ENCODE data around the gene ESRRA. TPM values are rescaled to one million over a fixed set of nuclear protein-coding genes. Genes with fewer than 3 reads are reported as not detected.
A peak's percentile ranks its signal among the peaks of the same experiment; 100 is the strongest.

The ESRRA gene
- total and polyA plus RNA-seq, 9 of the 15 experiments (the other 6 are each of a cell fraction or from before 2014, with no cell fraction given): 0.27 to 89.7 (median 23.7) TPM

- TF ChIP-seq XRCC5 (IDR thresholded peaks at IDR 0.05; ENCODE audit: low read depth, low read length) (peak; percentile 87; the same call in 1 of the 2 replicates), FOXM1 (IDR thresholded peaks at IDR 0.05; ENCODE audit: low read depth) (no peak), FOXM1 (CRISPR knock-in tag; IDR thresholded peaks at IDR 0.05; ENCODE audit: low read depth) (no peak), HNRNPUL1 (IDR thresholded peaks at IDR 0.05; ENCODE audit: low read length) (no peak), ZNF23 (CRISPR knock-in tag; IDR thresholded peaks at IDR 0.05) (no peak), ZZZ3 (IDR thresholded peaks at IDR 0.05) (no peak), SAFB2 (IDR thresholded peaks at IDR 0.05; ENCODE audit: borderline replicate concordance, low read depth, low read length, severe bottlenecking) (no peak), RBBP5 (IDR thresholded peaks at IDR 0.05; ENCODE audit: borderline replicate concordance, insufficient read depth, low read length, poor library complexity, severe bottlenecking) (peak; percentile 55), POLR2G (IDR thresholded peaks at IDR 0.05; ENCODE audit: low read depth, low read length) (peak; percentile 75), TAF15 (IDR thresholded peaks at IDR 0.05; ENCODE audit: low read depth, low read length) (no peak), ZSCAN29 (IDR thresholded peaks at IDR 0.05) (no peak), CBX5 (IDR thresholded peaks at IDR 0.05; ENCODE audit: borderline replicate concordance, low read depth) (no peak)
- TF ChIP-seq, protein P1, sequence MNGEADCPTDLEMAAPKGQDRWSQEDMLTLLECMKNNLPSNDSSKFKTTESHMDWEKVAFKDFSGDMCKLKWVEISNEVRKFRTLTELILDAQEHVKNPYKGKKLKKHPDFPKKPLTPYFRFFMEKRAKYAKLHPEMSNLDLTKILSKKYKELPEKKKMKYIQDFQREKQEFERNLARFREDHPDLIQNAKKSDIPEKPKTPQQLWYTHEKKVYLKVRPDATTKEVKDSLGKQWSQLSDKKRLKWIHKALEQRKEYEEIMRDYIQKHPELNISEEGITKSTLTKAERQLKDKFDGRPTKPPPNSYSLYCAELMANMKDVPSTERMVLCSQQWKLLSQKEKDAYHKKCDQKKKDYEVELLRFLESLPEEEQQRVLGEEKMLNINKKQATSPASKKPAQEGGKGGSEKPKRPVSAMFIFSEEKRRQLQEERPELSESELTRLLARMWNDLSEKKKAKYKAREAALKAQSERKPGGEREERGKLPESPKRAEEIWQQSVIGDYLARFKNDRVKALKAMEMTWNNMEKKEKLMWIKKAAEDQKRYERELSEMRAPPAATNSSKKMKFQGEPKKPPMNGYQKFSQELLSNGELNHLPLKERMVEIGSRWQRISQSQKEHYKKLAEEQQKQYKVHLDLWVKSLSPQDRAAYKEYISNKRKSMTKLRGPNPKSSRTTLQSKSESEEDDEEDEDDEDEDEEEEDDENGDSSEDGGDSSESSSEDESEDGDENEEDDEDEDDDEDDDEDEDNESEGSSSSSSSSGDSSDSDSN (IDR thresholded peaks at IDR 0.05; ENCODE audit: borderline replicate concordance in 1 of 2, low read depth in 2 of 2, low read length in 2 of 2): peak in 1 of 2 experiments; percentile 69; a peak in 1 of 4 replicates
- TF ChIP-seq, protein P2, sequence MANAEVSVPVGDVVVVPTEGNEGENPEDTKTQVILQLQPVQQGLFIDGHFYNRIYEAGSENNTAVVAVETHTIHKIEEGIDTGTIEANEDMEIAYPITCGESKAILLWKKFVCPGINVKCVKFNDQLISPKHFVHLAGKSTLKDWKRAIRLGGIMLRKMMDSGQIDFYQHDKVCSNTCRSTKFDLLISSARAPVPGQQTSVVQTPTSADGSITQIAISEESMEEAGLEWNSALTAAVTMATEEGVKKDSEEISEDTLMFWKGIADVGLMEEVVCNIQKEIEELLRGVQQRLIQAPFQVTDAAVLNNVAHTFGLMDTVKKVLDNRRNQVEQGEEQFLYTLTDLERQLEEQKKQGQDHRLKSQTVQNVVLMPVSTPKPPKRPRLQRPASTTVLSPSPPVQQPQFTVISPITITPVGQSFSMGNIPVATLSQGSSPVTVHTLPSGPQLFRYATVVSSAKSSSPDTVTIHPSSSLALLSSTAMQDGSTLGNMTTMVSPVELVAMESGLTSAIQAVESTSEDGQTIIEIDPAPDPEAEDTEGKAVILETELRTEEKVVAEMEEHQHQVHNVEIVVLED (CRISPR knock-in tag; IDR thresholded peaks at IDR 0.05): no peak
These were observed 830 bp upstream of the ESRRA start (continued) for GRCh38 chr11:64304316-64305072.
